ENCODE data around the gene WDR45B.

Gene WDR45B

DNA sequence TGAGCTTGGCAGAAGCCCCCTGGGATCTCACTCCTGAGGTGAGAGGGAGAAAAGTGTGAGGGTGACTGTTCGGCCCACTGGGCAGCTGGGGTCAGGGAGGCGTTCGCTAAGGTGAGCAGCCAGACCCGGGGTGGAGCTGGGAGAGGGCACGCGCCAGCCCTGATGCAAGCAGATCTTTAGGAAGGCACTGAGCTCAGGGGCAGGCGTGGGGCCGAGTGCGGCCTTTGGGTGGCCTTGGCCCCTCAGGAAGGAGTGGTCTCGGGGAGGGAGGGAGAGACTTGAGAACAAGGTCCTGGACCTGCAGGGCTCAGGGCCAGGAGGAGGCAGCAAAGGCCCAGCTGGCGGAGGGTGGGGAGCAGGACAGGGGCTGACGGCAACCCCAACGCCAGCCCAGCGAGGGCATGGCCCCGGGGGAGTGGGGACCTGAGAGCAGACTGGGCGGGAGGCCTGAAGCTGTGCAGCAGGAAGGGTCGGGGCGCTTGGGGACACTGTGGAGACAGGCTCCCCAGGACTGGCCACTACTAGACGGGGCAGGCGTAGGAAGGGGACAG is 14.5 kb upstream of the WDR45B start:
- TF ChIP-seq CTCF (conservative IDR thresholded peaks at IDR 0.05) (no peak), ZFX (IDR thresholded peaks at IDR 0.05) (no peak)
- no peak overlapping the region for H3K27ac ChIP-seq

GRCh38 chr17:82661717-82662683 is 13.8 kb upstream of the WDR45B start:
- TF ChIP-seq ZFX (IDR thresholded peaks at IDR 0.05), result no peak
- TF ChIP-seq CTCF (conservative IDR thresholded peaks at IDR 0.05), result no peak
- no peak overlapping the region for H3K27ac ChIP-seq

GRCh38 chr17:82659886-82660285 is 11.6 kb upstream of the WDR45B start:
- no peak for TF ChIP-seq CTCF (conservative IDR thresholded peaks at IDR 0.05)
- no peak for TF ChIP-seq ZFX (IDR thresholded peaks at IDR 0.05)

DNA sequence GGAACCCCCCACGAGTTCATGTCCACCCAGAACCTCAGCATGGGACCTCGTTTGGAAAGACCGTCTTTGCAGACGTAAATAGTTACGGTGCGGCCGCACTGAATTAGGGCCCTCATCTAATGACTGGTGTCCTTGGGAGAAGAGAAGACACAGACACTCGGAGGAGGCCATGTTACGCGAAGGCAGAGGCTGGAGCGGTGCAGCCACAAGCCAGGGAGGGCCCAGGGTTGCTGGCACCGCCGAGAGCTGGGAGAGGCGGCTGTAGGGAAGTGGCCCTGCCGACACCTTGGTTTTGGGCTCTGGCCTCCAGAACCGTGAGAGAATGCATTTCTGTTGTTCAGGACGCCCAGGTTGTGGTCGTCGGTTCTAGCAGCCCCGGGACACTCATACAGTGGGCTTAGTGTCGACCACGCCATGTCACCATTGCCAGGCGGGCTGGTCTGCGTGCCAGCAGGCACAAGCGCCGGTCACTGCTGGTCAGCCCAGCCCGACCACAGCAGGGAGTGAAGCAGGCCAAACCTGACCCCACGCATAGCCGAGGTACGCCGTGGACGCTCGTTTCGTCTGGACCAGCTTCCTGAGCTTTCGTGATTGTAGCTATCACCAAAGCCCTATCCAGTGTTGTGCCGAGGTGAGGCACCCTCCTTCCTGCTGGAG is 10.7 kb upstream of the WDR45B start:
- TF ChIP-seq ZFX (IDR thresholded peaks at IDR 0.05), result no peak
- TF ChIP-seq CTCF (conservative IDR thresholded peaks at IDR 0.05), result no peak
- no peak overlapping the region for H3K27ac ChIP-seq

More at GRCh38 chr17:82659886-82660285, 11.6 kb upstream of the WDR45B start:
- no peak overlapping the region for H3K27ac ChIP-seq

- H3K27ac ChIP-seq, result no peak overlapping the region
- TF ChIP-seq CTCF (conservative IDR thresholded peaks at IDR 0.05) (no peak), ZFX (IDR thresholded peaks at IDR 0.05) (no peak)
These were observed 10.1 kb upstream of the WDR45B start for GRCh38 chr17:82658331-82658730.

DNA sequence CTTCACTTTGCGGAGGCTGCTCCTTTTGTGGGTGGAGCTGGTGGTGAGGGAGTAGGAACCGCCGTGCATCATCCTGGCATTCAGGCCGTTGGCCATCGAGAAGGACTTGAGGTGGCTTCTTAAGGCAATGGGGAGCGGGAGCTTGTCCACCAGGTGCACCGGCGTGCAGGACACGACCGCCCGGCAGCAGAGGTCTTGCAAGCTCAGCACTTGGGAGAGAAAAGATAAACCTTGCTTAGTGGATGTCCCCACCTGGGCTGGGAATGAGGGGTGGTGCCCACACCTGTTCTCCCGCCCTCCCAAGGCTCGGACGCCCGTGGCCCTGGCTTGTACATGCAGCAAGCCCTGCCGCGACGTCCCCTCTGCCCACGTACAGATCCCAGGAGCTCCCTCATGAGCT is 9.7 kb upstream of the WDR45B start:
- TF ChIP-seq CTCF (conservative IDR thresholded peaks at IDR 0.05) (no peak), ZFX (IDR thresholded peaks at IDR 0.05) (no peak)
- H3K27ac ChIP-seq, result no peak overlapping the region

GRCh38 chr17:82656266-82656665 is 8.0 kb upstream of the WDR45B start:
- H3K27ac ChIP-seq, result no peak overlapping the region; the same call in 1 of the 2 replicates
- TF ChIP-seq CTCF (conservative IDR thresholded peaks at IDR 0.05) (no peak), ZFX (IDR thresholded peaks at IDR 0.05) (no peak)

All from C4-2B (cell line).